ENCODE measurements around the gene PUM1.

PUM1 gene

GRCh38 chr1:30887485-30888315, 177.8 kb downstream of the PUM1 start:
- DNase-seq: no peak

DNA sequence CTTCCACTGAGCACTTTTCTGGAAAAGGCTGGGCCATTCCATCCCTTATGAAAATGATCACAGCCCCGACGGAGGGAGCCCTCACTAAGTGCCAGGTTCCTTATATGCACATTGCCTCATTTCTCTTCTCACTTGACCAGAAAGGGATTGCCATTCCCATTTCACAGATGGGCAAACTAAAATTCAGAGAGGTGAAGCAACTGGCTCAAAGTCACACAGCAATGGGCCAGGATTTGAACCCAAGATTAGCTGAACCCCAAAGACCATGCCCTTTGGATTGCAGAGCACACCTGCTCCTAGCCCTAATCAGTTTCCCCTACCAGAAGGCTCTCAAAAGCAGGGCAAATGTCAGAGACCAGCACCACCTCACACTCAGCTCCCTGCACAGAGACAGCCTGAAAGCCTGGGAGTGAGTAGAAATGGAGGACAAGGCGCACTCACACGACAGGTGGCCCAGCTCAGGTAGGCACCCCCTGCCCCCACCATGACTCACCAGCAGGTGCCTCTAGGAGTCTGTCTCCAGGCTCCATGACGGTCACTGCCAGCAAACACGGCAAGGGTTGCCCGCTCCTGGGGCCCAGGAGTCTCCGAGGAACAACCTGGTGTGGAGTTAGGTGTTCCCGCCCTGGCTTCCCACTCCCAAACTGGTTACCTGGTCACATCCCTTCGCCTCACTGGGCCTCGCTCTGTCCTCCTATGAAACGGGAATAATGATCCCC, 178.6 kb downstream of the PUM1 start:
- no peak for DNase-seq

DNA sequence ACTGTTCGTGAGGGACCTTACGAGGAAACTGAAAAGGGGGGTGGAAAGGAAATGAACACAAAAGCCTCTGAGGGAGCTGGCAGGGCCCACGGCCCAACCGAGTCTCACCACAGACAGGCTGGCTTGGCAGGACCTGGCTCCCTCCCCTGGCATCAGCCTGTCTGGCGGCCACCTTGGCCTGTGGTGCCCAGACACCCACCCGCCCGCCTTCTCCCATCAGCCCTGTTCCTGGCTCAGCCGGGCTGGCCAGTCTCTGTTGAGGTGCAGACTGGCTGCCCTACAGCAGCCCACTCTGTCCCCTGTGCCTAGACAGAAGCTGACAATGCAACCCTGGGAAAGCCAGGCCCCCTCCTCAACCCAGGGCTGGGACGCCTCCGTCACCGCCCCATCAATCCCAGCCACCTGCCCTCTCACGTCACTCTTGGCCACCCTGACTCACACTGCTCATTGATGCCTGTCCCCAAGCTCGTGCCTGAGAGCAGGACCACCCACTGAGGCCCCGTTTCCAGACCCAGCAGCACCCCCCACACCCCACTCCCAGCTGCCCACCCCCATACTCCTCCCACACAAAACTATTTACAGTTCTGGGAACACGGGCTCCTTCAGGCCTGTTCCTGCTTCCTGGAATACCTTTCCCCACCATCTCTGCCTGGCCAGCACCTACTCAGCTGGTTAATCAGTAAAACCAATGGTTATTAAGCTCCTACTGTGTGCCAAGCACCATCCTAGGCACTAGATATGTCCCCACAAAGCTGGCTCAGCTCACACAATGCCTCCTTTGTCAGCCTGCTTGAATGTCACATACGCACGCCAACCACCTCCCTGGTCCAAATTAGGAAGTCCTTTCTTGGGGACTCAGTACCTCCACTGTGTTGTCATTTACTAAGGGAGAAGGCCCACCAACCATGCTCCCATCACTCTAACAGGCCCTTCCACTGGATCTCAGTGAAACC, 179.7 kb downstream of the PUM1 start:
- no peak for DNase-seq

GRCh38 chr1:30884723-30885122, 180.8 kb downstream of the PUM1 start:
- DNase-seq: no peak

GRCh38 chr1:30883389-30884172, 181.9 kb downstream of the PUM1 start:
- no peak for DNase-seq

GRCh38 chr1:30882678-30883388, 182.7 kb downstream of the PUM1 start:
- no peak for DNase-seq
